HG02943 (cell line): Measurements from ENCODE around the gene RAD51B.
"Not testable (repeated sequence)": the region's sequence is repeated elsewhere in the genome, so short reads cannot be mapped to it uniquely, and the experiment has no call there.

Source experiments
- ATAC-seq: cut with Tn5 transposase; IDR thresholded peaks from one replicate; pipeline ENCODE4 v1.9.1; 2021; ENCODE audit warnings: mild to moderate bottlenecking, low read depth, moderate library complexity; ENCODE audit not compliant: unreplicated experiment

RAD51B gene

GRCh38 chr14:68688872-68689371 lies 869.3 kb downstream of the RAD51B start:
- ATAC-seq, result no peak

- no peak for ATAC-seq
Measured at GRCh38 chr14:68689511-68689910, 869.9 kb downstream of the RAD51B start.

GRCh38 chr14:68690089-68690958 lies 870.7 kb downstream of the RAD51B start:
- ATAC-seq, result no peak

- no peak for ATAC-seq
Measured at GRCh38 chr14:68691031-68691791, 871.6 kb downstream of the RAD51B start.

- ATAC-seq, result no peak
Measured at GRCh38 chr14:68691792-68692118, 872.2 kb downstream of the RAD51B start.

- no peak for ATAC-seq
Measured at GRCh38 chr14:68692216-68692615, 872.6 kb downstream of the RAD51B start.

- ATAC-seq, result no peak
Measured at GRCh38 chr14:68692916-68693771, 873.6 kb downstream of the RAD51B start.

- no peak for ATAC-seq
Measured at GRCh38 chr14:68693926-68694325, 874.3 kb downstream of the RAD51B start.

GRCh38 chr14:68694516-68695235 lies 875.1 kb downstream of the RAD51B start:
- ATAC-seq, result no peak

- ATAC-seq, result peak; percentile 86
Measured at GRCh38 chr14:68695326-68695768, 875.8 kb downstream of the RAD51B start.

- ATAC-seq, result no peak
Measured at GRCh38 chr14:68695856-68696255, 876.3 kb downstream of the RAD51B start.

- ATAC-seq, result no peak
Measured at GRCh38 chr14:68696266-68696665, 876.7 kb downstream of the RAD51B start.

GRCh38 chr14:68696721-68697495 lies 877.3 kb downstream of the RAD51B start:
- no peak for ATAC-seq

- ATAC-seq, result not testable (repeated sequence)
Measured at GRCh38 chr14:68698773-68699172, 879.2 kb downstream of the RAD51B start.

- ATAC-seq, result no peak
Measured at GRCh38 chr14:68701001-68701741, 881.6 kb downstream of the RAD51B start.

GRCh38 chr14:68702135-68702534 lies 882.6 kb downstream of the RAD51B start:
- no peak for ATAC-seq

- no peak for ATAC-seq
Measured at GRCh38 chr14:68702578-68702977, 883.0 kb downstream of the RAD51B start.

- ATAC-seq, result no peak
Measured at GRCh38 chr14:68703093-68703492, 883.5 kb downstream of the RAD51B start.
